DOHH2 (cell line): ENCODE measurements around the gene TSSK6.

Source experiments
- CTCF ChIP-seq: fragments of 200-600 bp; sonication (generic); IDR thresholded peaks from one replicate; pipeline ENCODE4 v1.5.1; 2014; ENCODE audit warnings: antibody characterized with exemption, mild to moderate bottlenecking, low read depth, low read length; ENCODE audit not compliant: poor library complexity, severe bottlenecking
- EZH2phosphoT487 ChIP-seq: fragments of 200-600 bp; sonication (generic); IDR thresholded peaks from 2 replicates; pipeline ENCODE4 v1.6.1; 2017; ENCODE audit warnings: borderline replicate concordance, mild to moderate bottlenecking, antibody characterized with exemption, low read length, moderate library complexity, mixed read lengths

DNA sequence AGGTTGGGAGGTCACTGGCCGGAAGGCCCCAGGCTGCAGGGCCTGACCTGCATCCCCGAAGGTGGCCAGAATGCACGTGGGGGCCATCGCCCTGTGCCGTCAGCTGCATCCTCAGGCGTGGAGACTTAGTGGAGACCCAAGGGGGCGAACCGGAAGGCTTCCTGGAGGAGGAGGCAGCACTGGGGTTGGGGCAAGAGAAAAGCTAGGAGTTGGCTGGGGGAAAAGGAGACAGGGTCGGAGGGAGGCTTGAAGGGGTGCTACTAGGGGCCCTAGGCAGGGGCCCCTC is 12.0 kb upstream of the TSSK6 start:
- TF ChIP-seq CTCF, result no peak
- no peak for TF ChIP-seq EZH2phosphoT487
